T-helper 1 cell treated with Interleukin-12 subunit alpha and Interleukin-12 subunit beta and Interleukin-4 antibody, amounts not matched to agents 30 μg/mL and 1 μg/mL, for 36 hours (primary cell): ENCODE results near the gene RPS6KL1.

Source experiments
- H3K27ac Mint-ChIP-seq: one replicate; pipeline ENCODE4 v1.8.0; 2021; ENCODE audit warnings: mild to moderate bottlenecking, mixed read lengths
- H3K27me3 Mint-ChIP-seq: one replicate; pipeline ENCODE4 v1.8.0; 2021; ENCODE audit warnings: low read depth, mixed read lengths
- H3K36me3 Mint-ChIP-seq: one replicate; pipeline ENCODE4 v1.8.0; 2021; ENCODE audit warnings: low read depth, mixed read lengths
- H3K4me1 Mint-ChIP-seq: one replicate; pipeline ENCODE4 v1.8.0; 2021; ENCODE audit warnings: low read depth, mixed read lengths
- H3K4me3 Mint-ChIP-seq: one replicate; pipeline ENCODE4 v1.8.0; 2021; ENCODE audit warnings: mild to moderate bottlenecking, moderate library complexity, mixed read lengths
- H3K9me3 Mint-ChIP-seq: one replicate; pipeline ENCODE4 v1.8.0; 2021; ENCODE audit warnings: mixed read lengths

RPS6KL1 gene

DNA sequence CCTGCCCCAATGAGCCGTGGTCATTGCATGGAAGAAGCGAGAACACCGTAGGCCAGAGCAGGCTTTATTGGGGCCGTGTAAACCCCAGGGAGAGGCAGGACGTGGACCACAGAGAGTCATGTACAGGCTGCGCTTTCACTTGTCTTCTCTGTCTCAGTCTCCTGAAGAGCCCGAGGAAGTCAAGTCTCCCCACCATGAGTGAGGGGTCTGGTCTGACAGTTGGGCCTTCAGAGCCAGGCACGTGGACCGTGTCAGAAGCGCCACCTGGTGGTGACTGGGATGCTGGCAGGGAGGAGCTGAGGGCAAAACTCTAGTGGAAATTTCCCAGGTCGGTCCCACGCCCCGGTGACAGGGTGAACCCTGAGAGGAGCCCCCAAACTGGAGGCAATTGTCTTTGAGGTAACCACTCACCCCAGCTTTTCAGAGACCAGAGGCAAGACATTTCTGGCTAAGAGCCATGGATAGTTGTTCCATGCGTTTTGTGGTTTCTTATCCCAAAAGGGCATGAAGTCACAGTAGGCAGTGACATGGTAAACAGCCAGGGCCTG, 17.4 kb downstream of the RPS6KL1 start:
- no peaks in the 10 kb centered on the region for H3K4me1 Mint-ChIP-seq
- H3K27ac Mint-ChIP-seq = peak overlapping the region; percentile 31
- no peak overlapping the region for H3K4me3 Mint-ChIP-seq
- no peaks in the 10 kb centered on the region for H3K9me3 Mint-ChIP-seq
- peaks cover 18% of the 10 kb centered on the region for H3K36me3 Mint-ChIP-seq
- no peaks in the 10 kb centered on the region for H3K27me3 Mint-ChIP-seq

- Mint-ChIP-seq H3K27me3 (no peaks in the 10 kb centered on the region), H3K27ac (peak overlapping the region; percentile 20), H3K4me1 (no peaks in the 10 kb centered on the region), H3K36me3 (peaks cover 24% of the 10 kb centered on the region), H3K4me3 (no peak overlapping the region), H3K9me3 (no peaks in the 10 kb centered on the region)
These were observed 18.2 kb downstream of the RPS6KL1 start for GRCh38 chr14:74904635-74905503.

- H3K27me3 Mint-ChIP-seq = no peaks in the 10 kb centered on the region
- H3K9me3 Mint-ChIP-seq = no peaks in the 10 kb centered on the region
- H3K27ac Mint-ChIP-seq = no peak overlapping the region
- peaks cover 41% of the 10 kb centered on the region for H3K36me3 Mint-ChIP-seq
- H3K4me3 Mint-ChIP-seq = no peak overlapping the region
- no peaks in the 10 kb centered on the region for H3K4me1 Mint-ChIP-seq
These were observed 19.9 kb downstream of the RPS6KL1 start for GRCh38 chr14:74902941-74903705.

DNA sequence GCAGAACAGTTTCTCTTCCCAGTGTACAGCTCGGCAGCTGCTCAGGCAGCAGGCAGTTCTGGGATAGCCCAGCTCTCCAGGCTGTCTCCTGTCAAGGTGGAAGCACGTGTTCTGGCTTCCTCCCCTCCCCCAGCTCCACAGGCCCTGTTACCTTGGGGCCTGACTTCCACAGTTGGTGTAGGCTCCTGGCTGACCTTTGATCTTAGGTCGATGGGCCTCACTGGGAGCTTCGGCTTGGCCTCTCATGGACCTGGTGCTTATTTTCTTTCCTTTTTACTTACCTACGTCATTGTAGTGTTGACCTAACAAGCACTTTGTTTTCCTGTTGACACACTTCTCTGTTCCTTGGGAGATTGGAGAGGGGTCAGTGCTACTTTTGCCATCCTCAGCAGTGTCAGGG, 24.4 kb downstream of the RPS6KL1 start:
- H3K27me3 Mint-ChIP-seq = no peaks in the 10 kb centered on the region
- no peak overlapping the region for H3K27ac Mint-ChIP-seq
- H3K9me3 Mint-ChIP-seq = no peaks in the 10 kb centered on the region
- H3K36me3 Mint-ChIP-seq = peaks cover 61% of the 10 kb centered on the region
- no peak overlapping the region for H3K4me3 Mint-ChIP-seq
- peaks cover 3% of the 10 kb centered on the region for H3K4me1 Mint-ChIP-seq

DNA sequence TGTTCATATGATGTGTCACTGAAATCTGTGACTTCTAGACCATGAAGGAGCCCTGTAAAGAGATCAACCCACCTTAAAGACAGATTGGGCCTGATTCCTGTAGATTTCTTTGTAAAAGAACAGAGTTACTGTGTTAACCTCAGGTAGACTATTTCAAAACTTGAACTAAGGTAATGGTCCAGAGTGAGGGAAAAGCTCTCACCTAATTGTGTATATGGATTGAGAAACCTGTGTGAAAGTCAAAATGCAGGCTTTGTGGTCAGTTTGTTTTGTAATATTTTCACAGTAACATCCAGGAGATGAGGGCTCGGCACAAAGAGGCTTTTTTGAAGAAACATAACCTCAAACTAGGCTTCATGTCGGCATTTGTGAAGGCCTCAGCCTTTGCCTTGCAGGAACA, 25.0 kb downstream of the RPS6KL1 start:
- Mint-ChIP-seq H3K9me3 (no peaks in the 10 kb centered on the region), H3K27ac (no peak overlapping the region), H3K4me1 (peaks cover 6% of the 10 kb centered on the region), H3K27me3 (no peaks in the 10 kb centered on the region), H3K4me3 (no peak overlapping the region), H3K36me3 (peaks cover 64% of the 10 kb centered on the region)

GRCh38 chr14:74897642-74898041, 25.4 kb downstream of the RPS6KL1 start:
- no peak overlapping the region for H3K27ac Mint-ChIP-seq
- peaks cover 6% of the 10 kb centered on the region for H3K4me1 Mint-ChIP-seq
- no peaks in the 10 kb centered on the region for H3K9me3 Mint-ChIP-seq
- H3K36me3 Mint-ChIP-seq = peaks cover 64% of the 10 kb centered on the region
- no peaks in the 10 kb centered on the region for H3K27me3 Mint-ChIP-seq
- H3K4me3 Mint-ChIP-seq = no peak overlapping the region

DNA sequence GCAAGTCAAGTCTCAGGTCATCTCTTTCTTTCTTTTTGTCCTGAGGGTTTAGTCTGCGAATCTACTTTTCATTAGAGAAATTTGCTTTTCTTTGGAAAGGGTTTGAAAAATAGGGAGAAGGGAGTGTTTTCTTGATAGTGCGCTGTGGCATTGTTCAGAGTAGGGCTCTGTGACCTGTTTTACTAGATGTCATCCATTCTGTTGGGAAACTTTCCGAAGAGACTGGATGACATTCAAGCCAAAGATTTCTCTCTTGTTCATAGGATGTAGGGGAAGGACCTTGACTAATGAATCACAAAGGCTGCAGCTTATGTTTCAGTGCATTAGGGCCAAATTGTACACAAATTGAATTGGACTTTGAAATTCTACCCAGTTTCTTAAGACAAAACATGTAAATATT, 26.7 kb downstream of the RPS6KL1 start:
- Mint-ChIP-seq H3K4me3 (no peak overlapping the region), H3K27me3 (no peaks in the 10 kb centered on the region), H3K4me1 (peaks cover 6% of the 10 kb centered on the region), H3K36me3 (peaks cover 69% of the 10 kb centered on the region), H3K9me3 (no peaks in the 10 kb centered on the region), H3K27ac (no peak overlapping the region)

DNA sequence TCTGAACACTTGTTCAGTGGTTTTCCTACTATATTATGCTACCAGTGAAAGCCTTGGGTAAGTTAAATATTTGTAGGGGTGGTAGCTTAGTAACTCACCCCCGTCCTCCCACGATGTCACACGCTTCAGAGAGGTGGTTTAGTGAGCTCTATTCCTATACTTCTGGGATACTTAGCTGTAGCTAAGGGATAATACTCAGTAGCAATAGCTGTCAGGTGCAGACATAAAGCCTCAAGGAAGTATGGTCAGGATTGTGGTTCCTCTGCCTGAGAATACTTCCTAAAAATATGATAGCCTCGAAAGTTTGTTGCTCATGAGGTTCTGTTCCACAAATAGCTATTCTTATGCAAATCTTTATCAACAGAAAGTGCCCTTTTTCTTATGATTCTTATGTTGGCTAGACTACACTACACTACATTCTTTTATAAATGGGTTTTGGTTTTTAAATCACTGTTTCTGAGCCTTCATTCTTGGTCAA, 29.4 kb downstream of the RPS6KL1 start:
- H3K27me3 Mint-ChIP-seq = no peaks in the 10 kb centered on the region
- H3K27ac Mint-ChIP-seq = no peak overlapping the region
- H3K36me3 Mint-ChIP-seq = peaks cover 65% of the 10 kb centered on the region

DNA sequence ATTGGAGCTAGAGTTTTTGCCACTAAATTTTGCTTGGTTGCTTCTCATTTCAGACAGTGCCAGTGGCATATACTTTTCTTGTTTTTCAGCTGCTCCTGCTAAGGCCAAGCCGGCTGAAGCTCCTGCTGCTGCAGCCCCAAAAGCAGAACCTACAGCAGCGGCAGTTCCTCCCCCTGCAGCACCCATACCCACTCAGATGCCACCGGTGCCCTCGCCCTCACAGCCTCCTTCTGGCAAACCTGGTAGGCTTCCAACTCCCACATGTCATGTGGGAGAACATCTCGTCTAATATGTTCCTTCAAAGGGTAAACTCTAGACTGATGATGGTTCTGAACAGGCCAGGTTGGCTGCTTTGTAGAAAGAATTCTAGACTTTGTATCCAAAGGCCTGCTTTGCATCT, 30.3 kb downstream of the RPS6KL1 start:
- no peak overlapping the region for H3K27ac Mint-ChIP-seq
- peaks cover 18% of the 10 kb centered on the region for H3K4me1 Mint-ChIP-seq
- H3K27me3 Mint-ChIP-seq = no peaks in the 10 kb centered on the region
- H3K9me3 Mint-ChIP-seq = no peaks in the 10 kb centered on the region
- H3K4me3 Mint-ChIP-seq = no peak overlapping the region
- H3K36me3 Mint-ChIP-seq = peaks cover 58% of the 10 kb centered on the region

More for the DNA sequence above, 29.4 kb downstream of the RPS6KL1 start:
- H3K4me3 Mint-ChIP-seq = no peak overlapping the region
- peaks cover 9% of the 10 kb centered on the region for H3K4me1 Mint-ChIP-seq
- no peaks in the 10 kb centered on the region for H3K9me3 Mint-ChIP-seq

GRCh38 chr14:74891870-74892269, 31.2 kb downstream of the RPS6KL1 start:
- H3K36me3 Mint-ChIP-seq = peaks cover 54% of the 10 kb centered on the region
- H3K27ac Mint-ChIP-seq = no peak overlapping the region

DNA sequence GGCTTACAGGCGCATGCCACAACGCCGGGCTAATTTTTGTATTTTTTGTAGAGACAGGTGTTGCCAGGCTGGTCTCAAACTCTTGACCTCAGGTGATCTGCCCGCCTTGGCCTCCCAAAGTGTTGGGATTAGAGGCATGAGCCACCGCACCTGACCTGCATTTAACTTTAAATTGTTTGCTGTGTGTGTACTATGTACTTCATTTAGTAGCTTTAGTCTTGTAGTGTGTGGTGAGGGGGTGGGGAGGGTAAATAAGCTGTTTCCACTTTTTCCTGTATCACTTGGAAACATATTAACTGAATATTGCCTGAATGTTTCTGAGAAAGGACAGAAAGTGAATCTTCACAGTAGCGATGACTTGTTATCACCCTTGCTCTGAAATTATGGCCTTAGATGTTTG, 32.8 kb downstream of the RPS6KL1 start:
- no peak overlapping the region for H3K4me3 Mint-ChIP-seq
- H3K27me3 Mint-ChIP-seq = no peaks in the 10 kb centered on the region
- no peak overlapping the region for H3K27ac Mint-ChIP-seq
- H3K4me1 Mint-ChIP-seq = peaks cover 30% of the 10 kb centered on the region
- H3K36me3 Mint-ChIP-seq = peaks cover 50% of the 10 kb centered on the region
- no peaks in the 10 kb centered on the region for H3K9me3 Mint-ChIP-seq

More at GRCh38 chr14:74891870-74892269, 31.2 kb downstream of the RPS6KL1 start:
- no peaks in the 10 kb centered on the region for H3K27me3 Mint-ChIP-seq
- H3K4me1 Mint-ChIP-seq = peaks cover 20% of the 10 kb centered on the region
- no peaks in the 10 kb centered on the region for H3K9me3 Mint-ChIP-seq
- no peak overlapping the region for H3K4me3 Mint-ChIP-seq

- no peak overlapping the region for H3K4me3 Mint-ChIP-seq
- H3K36me3 Mint-ChIP-seq = peaks cover 38% of the 10 kb centered on the region
- no peak overlapping the region for H3K27ac Mint-ChIP-seq
- H3K9me3 Mint-ChIP-seq = no peaks in the 10 kb centered on the region
- H3K27me3 Mint-ChIP-seq = no peaks in the 10 kb centered on the region
- peaks cover 39% of the 10 kb centered on the region for H3K4me1 Mint-ChIP-seq
These were observed 34.6 kb downstream of the RPS6KL1 start for GRCh38 chr14:74888164-74889158.

GRCh38 chr14:74886001-74886400, 37.1 kb downstream of the RPS6KL1 start:
- H3K4me3 Mint-ChIP-seq = no peak overlapping the region
- no peak overlapping the region for H3K27ac Mint-ChIP-seq
- peaks cover 30% of the 10 kb centered on the region for H3K36me3 Mint-ChIP-seq
- no peaks in the 10 kb centered on the region for H3K27me3 Mint-ChIP-seq
- H3K9me3 Mint-ChIP-seq = no peaks in the 10 kb centered on the region
- peaks cover 49% of the 10 kb centered on the region for H3K4me1 Mint-ChIP-seq
